Glutamatergic neuron (in vitro differentiated cells): ENCODE results near the gene RNF212B. TPM values are rescaled to one million over a fixed set of nuclear protein-coding genes. Genes with fewer than 3 reads are reported as not detected.
"Not testable (repeated sequence)": the region's sequence is repeated elsewhere in the genome, so short reads cannot be mapped to it uniquely, and the experiment has no call there.

ENCODE experiments used
- DNase-seq: peaks from one replicate; pipeline ENCODE4 v3.0.0; 2022
- H3K27ac Mint-ChIP-seq: one replicate; pipeline ENCODE4 v1.8.0; 2020; ENCODE audit warnings: mild to moderate bottlenecking, mixed read lengths, inconsistent platforms; ENCODE audit not compliant: unreplicated experiment
- H3K27me3 Mint-ChIP-seq: one replicate; pipeline ENCODE4 v1.8.0; 2020; ENCODE audit warnings: mild to moderate bottlenecking, moderate library complexity, mixed read lengths, inconsistent platforms; ENCODE audit not compliant: unreplicated experiment
- H3K36me3 Mint-ChIP-seq: one replicate; pipeline ENCODE4 v1.8.0; 2020; ENCODE audit warnings: mild to moderate bottlenecking, mixed read lengths, inconsistent platforms; ENCODE audit not compliant: unreplicated experiment
- H3K4me1 Mint-ChIP-seq: one replicate; pipeline ENCODE4 v1.8.0; 2020; ENCODE audit warnings: mild to moderate bottlenecking, low read depth, mixed read lengths, inconsistent platforms; ENCODE audit not compliant: unreplicated experiment
- H3K4me3 Mint-ChIP-seq: one replicate; pipeline ENCODE4 v1.8.0; 2020; ENCODE audit warnings: mild to moderate bottlenecking, mixed read lengths, inconsistent platforms; ENCODE audit not compliant: unreplicated experiment
- H3K9me3 Mint-ChIP-seq: one replicate; pipeline ENCODE4 v1.8.0; 2020; ENCODE audit warnings: mild to moderate bottlenecking, moderate library complexity, mixed read lengths, inconsistent platforms; ENCODE audit not compliant: unreplicated experiment
- total RNA-seq: library from RNA; stranded (reverse); fragmentation: NEBNext Ultra II Directional; extraction: Animal tissue kit (Norgen Biotek cat#: 25700); gene quantifications from one replicate; pipeline ENCODE4 v1.2.1, GENCODE V29; 2021; ENCODE audit not compliant: unreplicated experiment
- TF ChIP-seq, protein P1 (sequence below): fragments of 200-600 bp; sonication (generic); IDR thresholded peaks from one replicate; pipeline ENCODE4 v1.5.0; 2021; ENCODE audit not compliant: partially characterized antibody, unreplicated experiment

RNF212B gene
- total RNA-seq, 1 donor from 2014 or later = not detected

DNA sequence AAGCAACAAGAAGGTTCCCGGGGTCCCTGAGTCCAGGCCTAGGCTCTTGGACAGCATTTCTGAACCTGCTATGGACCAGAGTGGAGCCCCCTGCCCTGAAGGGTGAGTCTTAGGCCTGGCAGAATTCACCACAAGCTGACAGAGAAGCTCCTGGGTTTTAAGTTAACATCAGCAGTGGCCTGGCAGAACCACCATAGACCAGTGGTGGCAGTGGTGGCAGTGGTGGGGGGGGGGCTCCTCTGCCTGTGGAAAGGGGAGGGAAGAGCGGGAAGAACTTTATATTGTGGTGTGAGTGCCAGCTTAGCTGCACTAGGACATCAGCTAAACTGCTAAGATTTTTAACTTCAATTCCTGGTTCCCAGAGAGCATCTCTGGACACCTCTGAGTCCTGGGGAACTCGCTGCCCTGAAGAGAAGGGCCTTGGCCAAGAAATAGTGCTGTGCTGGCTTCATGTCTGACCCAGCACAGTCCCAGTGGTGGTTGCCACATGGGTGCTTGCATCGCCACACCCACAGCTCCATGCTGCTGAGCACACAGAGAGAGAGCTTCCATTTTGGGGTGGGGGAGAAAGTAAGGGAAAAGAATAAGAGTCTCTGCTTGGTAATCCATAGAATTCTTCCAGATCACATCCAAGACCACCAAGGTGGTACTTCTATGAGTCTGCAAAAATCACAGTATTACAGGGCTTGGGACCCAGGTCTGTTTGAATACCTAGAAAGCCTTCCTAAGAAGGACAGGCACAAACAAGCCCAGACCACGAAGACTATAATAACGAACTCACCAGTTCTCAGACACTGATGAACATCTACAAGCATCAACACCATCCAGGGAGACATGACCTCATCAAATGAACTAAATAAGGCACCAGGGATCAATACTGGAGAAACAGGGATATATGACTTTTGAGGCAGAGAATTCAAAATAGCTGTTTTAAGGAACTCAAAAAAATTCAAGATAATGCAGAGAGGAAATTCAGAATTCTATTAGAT is 20.4 kb upstream of the RNF212B start:
- H3K4me3 Mint-ChIP-seq = no peak overlapping the region
- H3K36me3 Mint-ChIP-seq = peaks cover 9% of the 10 kb centered on the region
- no peak overlapping the region for H3K27ac Mint-ChIP-seq
- H3K27me3 Mint-ChIP-seq = peaks cover 2% of the 10 kb centered on the region
- no peaks in the 10 kb centered on the region for H3K4me1 Mint-ChIP-seq
- no peak for DNase-seq
- TF ChIP-seq, protein P1, sequence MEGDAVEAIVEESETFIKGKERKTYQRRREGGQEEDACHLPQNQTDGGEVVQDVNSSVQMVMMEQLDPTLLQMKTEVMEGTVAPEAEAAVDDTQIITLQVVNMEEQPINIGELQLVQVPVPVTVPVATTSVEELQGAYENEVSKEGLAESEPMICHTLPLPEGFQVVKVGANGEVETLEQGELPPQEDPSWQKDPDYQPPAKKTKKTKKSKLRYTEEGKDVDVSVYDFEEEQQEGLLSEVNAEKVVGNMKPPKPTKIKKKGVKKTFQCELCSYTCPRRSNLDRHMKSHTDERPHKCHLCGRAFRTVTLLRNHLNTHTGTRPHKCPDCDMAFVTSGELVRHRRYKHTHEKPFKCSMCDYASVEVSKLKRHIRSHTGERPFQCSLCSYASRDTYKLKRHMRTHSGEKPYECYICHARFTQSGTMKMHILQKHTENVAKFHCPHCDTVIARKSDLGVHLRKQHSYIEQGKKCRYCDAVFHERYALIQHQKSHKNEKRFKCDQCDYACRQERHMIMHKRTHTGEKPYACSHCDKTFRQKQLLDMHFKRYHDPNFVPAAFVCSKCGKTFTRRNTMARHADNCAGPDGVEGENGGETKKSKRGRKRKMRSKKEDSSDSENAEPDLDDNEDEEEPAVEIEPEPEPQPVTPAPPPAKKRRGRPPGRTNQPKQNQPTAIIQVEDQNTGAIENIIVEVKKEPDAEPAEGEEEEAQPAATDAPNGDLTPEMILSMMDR = no peak
- H3K9me3 Mint-ChIP-seq = peaks cover 3% of the 10 kb centered on the region

DNA sequence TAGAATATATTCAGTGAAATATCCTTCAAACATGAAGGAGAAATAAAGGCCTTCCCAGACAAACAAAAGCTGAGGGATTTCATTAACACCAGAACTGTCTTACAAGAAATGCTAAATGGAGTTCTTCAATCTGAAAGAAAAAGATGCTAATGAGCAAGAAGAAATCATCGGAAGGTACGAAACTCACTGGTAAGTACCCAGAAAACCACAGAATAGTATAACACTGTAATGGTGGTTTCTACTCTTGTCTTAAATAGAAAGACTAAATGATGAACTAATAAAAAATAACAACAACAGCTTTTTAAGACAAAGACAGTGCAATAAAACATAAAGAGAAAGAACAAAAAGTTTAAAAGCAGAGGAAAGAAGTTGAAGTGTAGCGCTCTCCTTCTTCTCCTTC is 18.7 kb upstream of the RNF212B start:
- TF ChIP-seq, protein P1 = no peak
- peaks cover 2% of the 10 kb centered on the region for H3K27me3 Mint-ChIP-seq
- H3K36me3 Mint-ChIP-seq = peaks cover 9% of the 10 kb centered on the region
- DNase-seq = no peak
- H3K27ac Mint-ChIP-seq = no peak overlapping the region
- H3K4me1 Mint-ChIP-seq = no peaks in the 10 kb centered on the region
- H3K4me3 Mint-ChIP-seq = no peak overlapping the region
- peaks cover 3% of the 10 kb centered on the region for H3K9me3 Mint-ChIP-seq

DNA sequence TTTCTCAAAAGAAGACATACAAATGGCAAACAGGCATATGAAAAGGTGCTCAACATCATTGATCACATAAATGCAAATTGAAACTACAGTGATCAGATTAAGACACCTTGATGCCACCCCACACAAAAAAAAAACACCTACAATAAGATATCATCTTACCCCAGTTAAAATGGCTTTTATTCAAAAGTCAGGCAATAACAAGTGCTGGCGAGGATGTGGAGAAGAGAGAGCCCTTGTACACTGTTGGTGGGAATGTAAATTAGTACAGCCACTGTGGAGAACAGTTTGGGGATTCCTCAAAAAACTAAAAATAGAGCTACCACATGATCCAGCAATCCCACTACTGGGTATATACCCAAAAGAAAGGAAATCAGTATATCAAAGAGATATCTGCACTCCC is 12.8 kb upstream of the RNF212B start:
- not testable (repeated sequence) for H3K27me3 Mint-ChIP-seq, H3K4me1 Mint-ChIP-seq

DNA sequence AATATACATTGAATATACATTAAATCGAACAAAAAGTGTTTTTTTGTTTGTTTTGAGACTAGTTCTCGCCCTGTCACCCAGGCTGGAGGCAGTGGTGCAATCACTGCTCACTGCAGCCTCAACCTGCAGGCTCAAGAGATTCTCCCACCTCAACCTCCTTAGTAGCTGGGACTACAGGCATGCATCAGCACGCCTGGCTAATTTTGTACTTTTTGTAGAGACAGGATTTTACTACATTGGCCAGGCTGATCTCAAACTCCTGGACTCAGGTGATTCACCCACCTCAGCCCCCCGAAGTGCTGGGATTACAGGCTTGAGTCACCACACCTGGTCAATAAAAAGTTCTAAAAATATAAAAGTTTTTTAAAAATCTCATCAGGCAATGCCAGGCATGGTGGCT is 10.2 kb upstream of the RNF212B start:
- H3K9me3 Mint-ChIP-seq = peaks cover 1% of the 10 kb centered on the region
- TF ChIP-seq, protein P1 = no peak
- no peaks in the 10 kb centered on the region for H3K27me3 Mint-ChIP-seq
- no peak overlapping the region for H3K27ac Mint-ChIP-seq
- no peaks in the 10 kb centered on the region for H3K36me3 Mint-ChIP-seq
- no peak overlapping the region for H3K4me3 Mint-ChIP-seq
- no peaks in the 10 kb centered on the region for H3K4me1 Mint-ChIP-seq
- no peak for DNase-seq

More for the DNA sequence above, 12.8 kb upstream of the RNF212B start:
- H3K9me3 Mint-ChIP-seq, H3K4me3 Mint-ChIP-seq, H3K36me3 Mint-ChIP-seq, H3K27ac Mint-ChIP-seq, DNase-seq: not testable (repeated sequence)

DNA sequence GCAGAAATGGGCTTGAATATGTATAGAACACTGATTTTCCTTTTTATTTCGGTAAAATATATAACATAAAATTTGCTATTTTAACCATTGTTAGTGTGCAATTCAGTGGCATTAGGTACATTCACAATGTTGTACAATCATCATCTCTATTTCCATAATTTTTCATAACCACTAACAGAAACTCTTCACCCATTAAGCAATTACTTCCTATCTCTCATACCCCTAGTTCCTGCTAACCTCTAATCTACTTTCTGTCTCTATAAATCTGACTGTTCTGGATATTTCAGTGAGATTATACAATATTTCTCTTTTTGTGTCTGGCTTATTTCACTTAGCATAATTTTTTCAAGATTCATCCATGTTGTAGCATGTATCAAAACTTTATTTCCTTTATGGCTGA is 8.9 kb upstream of the RNF212B start:
- peaks cover 1% of the 10 kb centered on the region for H3K9me3 Mint-ChIP-seq
- no peak overlapping the region for H3K27ac Mint-ChIP-seq
- no peaks in the 10 kb centered on the region for H3K4me1 Mint-ChIP-seq
- H3K36me3 Mint-ChIP-seq = no peaks in the 10 kb centered on the region
- no peaks in the 10 kb centered on the region for H3K27me3 Mint-ChIP-seq
- no peak overlapping the region for H3K4me3 Mint-ChIP-seq
- TF ChIP-seq, protein P1 = no peak
- no peak for DNase-seq

DNA sequence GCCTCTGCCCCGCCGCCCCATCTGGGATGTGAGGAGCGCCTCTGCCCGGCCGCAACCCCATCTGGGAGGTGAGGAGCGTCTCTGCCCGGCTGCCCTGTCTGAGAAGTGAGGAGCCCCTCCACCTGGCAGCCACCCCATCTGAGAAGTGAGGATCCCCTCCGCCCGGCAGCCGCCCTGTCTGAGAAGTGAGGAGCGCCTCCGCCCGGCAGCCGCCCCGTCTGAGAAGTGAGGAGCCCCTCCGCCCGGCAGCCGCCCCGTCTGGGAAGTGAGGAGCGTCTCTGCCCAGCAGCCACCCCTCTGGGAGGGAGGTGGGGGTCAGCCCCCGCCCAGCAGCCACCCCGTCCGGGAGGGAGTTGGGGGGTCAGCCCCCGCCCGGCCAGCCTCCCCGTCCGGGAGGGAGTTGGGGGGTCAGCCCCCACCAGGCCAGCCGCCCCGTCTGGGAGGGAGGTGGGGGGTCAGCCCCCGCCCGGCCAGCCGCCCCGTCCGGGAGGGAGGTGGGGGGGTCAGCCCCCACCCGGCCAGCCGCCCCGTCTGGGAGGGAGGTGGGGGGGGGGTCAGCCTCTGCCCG is 5.4 kb upstream of the RNF212B start:
- H3K27ac Mint-ChIP-seq = not testable (repeated sequence)

More for the DNA sequence above, 5.4 kb upstream of the RNF212B start:
- not testable (repeated sequence) for H3K4me3 Mint-ChIP-seq, H3K36me3 Mint-ChIP-seq, H3K4me1 Mint-ChIP-seq, DNase-seq, H3K9me3 Mint-ChIP-seq, H3K27me3 Mint-ChIP-seq
